IMR-90 (cell line): ENCODE measurements around the gene ADARB2.

Experiments
- POLR2A ChIP-seq: IDR thresholded peaks from 2 replicates; pipeline ENCODE4 v1.6.1; 2012; ENCODE audit warnings: mild to moderate bottlenecking, low read depth, low read length
- TF ChIP-seq, protein P1 (sequence below): conservative IDR thresholded peaks from 2 replicates; pipeline ENCODE4 v1.5.1; 2012; ENCODE audit warnings: mild to moderate bottlenecking, low read depth, low read length, improper control_type of control experiment
- TF ChIP-seq, protein P2 (sequence below): fragments of 150-350 bp; IDR thresholded peaks from 2 replicates; pipeline ENCODE4 v1.6.1; 2016; ENCODE audit warnings: low read depth, mild to moderate bottlenecking, low read length, moderate library complexity, borderline replicate concordance

DNA sequence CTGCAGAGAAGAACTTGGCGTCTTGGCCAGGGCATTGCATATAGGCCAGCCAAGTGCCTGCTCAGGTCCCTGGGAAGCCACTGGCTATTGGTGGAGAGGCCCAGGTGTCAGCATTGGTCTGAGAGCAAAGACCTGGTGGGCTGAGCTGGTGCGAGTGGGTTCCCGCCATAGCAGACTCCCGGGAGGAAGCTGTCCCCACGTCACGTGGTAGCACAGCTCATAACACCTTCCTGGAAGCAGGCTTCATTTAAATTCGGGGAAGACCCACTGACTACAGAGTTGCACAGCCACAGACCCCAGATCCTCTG is 550.7 kb downstream of the ADARB2 start:
- TF ChIP-seq POLR2A: no peak
- TF ChIP-seq, protein P1, sequence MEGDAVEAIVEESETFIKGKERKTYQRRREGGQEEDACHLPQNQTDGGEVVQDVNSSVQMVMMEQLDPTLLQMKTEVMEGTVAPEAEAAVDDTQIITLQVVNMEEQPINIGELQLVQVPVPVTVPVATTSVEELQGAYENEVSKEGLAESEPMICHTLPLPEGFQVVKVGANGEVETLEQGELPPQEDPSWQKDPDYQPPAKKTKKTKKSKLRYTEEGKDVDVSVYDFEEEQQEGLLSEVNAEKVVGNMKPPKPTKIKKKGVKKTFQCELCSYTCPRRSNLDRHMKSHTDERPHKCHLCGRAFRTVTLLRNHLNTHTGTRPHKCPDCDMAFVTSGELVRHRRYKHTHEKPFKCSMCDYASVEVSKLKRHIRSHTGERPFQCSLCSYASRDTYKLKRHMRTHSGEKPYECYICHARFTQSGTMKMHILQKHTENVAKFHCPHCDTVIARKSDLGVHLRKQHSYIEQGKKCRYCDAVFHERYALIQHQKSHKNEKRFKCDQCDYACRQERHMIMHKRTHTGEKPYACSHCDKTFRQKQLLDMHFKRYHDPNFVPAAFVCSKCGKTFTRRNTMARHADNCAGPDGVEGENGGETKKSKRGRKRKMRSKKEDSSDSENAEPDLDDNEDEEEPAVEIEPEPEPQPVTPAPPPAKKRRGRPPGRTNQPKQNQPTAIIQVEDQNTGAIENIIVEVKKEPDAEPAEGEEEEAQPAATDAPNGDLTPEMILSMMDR: no peak
- TF ChIP-seq, protein P2, sequence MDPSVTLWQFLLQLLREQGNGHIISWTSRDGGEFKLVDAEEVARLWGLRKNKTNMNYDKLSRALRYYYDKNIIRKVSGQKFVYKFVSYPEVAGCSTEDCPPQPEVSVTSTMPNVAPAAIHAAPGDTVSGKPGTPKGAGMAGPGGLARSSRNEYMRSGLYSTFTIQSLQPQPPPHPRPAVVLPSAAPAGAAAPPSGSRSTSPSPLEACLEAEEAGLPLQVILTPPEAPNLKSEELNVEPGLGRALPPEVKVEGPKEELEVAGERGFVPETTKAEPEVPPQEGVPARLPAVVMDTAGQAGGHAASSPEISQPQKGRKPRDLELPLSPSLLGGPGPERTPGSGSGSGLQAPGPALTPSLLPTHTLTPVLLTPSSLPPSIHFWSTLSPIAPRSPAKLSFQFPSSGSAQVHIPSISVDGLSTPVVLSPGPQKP: no peak
